ENCODE measurements around the gene CKB. TPM values are rescaled to one million over a fixed set of nuclear protein-coding genes. Genes with fewer than 3 reads are reported as not detected.

The CKB gene
- total RNA-seq, 1 donor from 2014 or later, result 178 TPM

- no peaks in the 10 kb centered on the region for H3K27me3 Mint-ChIP-seq (ENCODE audit: low read depth, unreplicated experiment)
- no peak overlapping the region for H3K4me3 Mint-ChIP-seq (ENCODE audit: unreplicated experiment)
- peaks cover 10% of the 10 kb centered on the region for H3K4me1 Mint-ChIP-seq (ENCODE audit: low read depth, unreplicated experiment)
- FAIRE-seq (no peak), DNase-seq (ENCODE audit: low read depth) (no peak)
- Histone ChIP-seq H3K9ac (ENCODE audit: low read length) (no peak overlapping the region), H3K27ac (ENCODE audit: low read depth, low read length) (no peak overlapping the region), H3K36me3 (ENCODE audit: insufficient read depth, low read length) (peaks cover 35% of the 10 kb centered on the region), H3K27me3 (ENCODE audit: insufficient read depth, low read length) (no peaks in the 10 kb centered on the region), H3K79me2 (ENCODE audit: insufficient read depth, low read length) (peaks cover 3% of the 10 kb centered on the region), H3K4me1 (ENCODE audit: insufficient read depth, low read length) (no peaks in the 10 kb centered on the region), H2AFZ (ENCODE audit: low read depth, low read length) (no peak overlapping the region), H3K4me3 (ENCODE audit: insufficient read depth, low read depth, low read length) (no peak overlapping the region), H3K9me3 (ENCODE audit: insufficient read depth, low read depth, low read length) (no peaks in the 10 kb centered on the region), H3K4me2 (ENCODE audit: low read length) (no peak overlapping the region), H4K20me1 (ENCODE audit: insufficient read depth, low read length) (peaks cover 24% of the 10 kb centered on the region)
- TF ChIP-seq CTCF (IDR thresholded peaks at IDR 0.05; ENCODE audit: insufficient read depth, low read depth, low read length) (no peak), EZH2 (IDR thresholded peaks at IDR 0.05; ENCODE audit: insufficient read depth, low read length) (no peak)
- peaks cover 32% of the 10 kb centered on the region for H3K36me3 Mint-ChIP-seq (ENCODE audit: low read depth, unreplicated experiment)
- no peaks in the 10 kb centered on the region for H3K9me3 Mint-ChIP-seq (ENCODE audit: unreplicated experiment)
- H3K27ac Mint-ChIP-seq (ENCODE audit: unreplicated experiment), result no peak overlapping the region
Measured at GRCh38 chr14:103476065-103476464, 46.6 kb downstream of the CKB start.

- peaks cover 21% of the 10 kb centered on the region for H4K20me1 ChIP-seq (ENCODE audit: insufficient read depth, low read length)
- H3K9ac ChIP-seq (ENCODE audit: low read length), result no peak overlapping the region
- no peak overlapping the region for H3K4me2 ChIP-seq (ENCODE audit: low read length)
- peaks cover 29% of the 10 kb centered on the region for H3K36me3 Mint-ChIP-seq (ENCODE audit: low read depth, unreplicated experiment)
- no peaks in the 10 kb centered on the region for H3K4me1 ChIP-seq (ENCODE audit: insufficient read depth, low read length)
- DNase-seq (ENCODE audit: low read depth), result no peak
- no peak overlapping the region for H3K4me3 ChIP-seq (ENCODE audit: insufficient read depth, low read depth, low read length)
- H3K27me3 ChIP-seq (ENCODE audit: insufficient read depth, low read length), result no peaks in the 10 kb centered on the region
- H3K9me3 ChIP-seq (ENCODE audit: insufficient read depth, low read depth, low read length), result no peaks in the 10 kb centered on the region
- no peak overlapping the region for H3K4me3 Mint-ChIP-seq (ENCODE audit: unreplicated experiment)
- H3K4me1 Mint-ChIP-seq (ENCODE audit: low read depth, unreplicated experiment), result peaks cover 8% of the 10 kb centered on the region
- H3K27ac ChIP-seq (ENCODE audit: low read depth, low read length), result no peak overlapping the region
- TF ChIP-seq CTCF (IDR thresholded peaks at IDR 0.05; ENCODE audit: insufficient read depth, low read depth, low read length) (no peak), EZH2 (IDR thresholded peaks at IDR 0.05; ENCODE audit: insufficient read depth, low read length) (no peak)
- H2AFZ ChIP-seq (ENCODE audit: low read depth, low read length), result no peak overlapping the region
- FAIRE-seq, result no peak
- H3K27me3 Mint-ChIP-seq (ENCODE audit: low read depth, unreplicated experiment), result no peaks in the 10 kb centered on the region
- H3K27ac Mint-ChIP-seq (ENCODE audit: unreplicated experiment), result peak overlapping the region; percentile 24
- H3K79me2 ChIP-seq (ENCODE audit: insufficient read depth, low read length), result peaks cover 3% of the 10 kb centered on the region
- peaks cover 33% of the 10 kb centered on the region for H3K36me3 ChIP-seq (ENCODE audit: insufficient read depth, low read length)
- H3K9me3 Mint-ChIP-seq (ENCODE audit: unreplicated experiment), result no peaks in the 10 kb centered on the region
Measured at GRCh38 chr14:103474893-103475292, 47.7 kb downstream of the CKB start.

- no peak for TF ChIP-seq CTCF (IDR thresholded peaks at IDR 0.05; ENCODE audit: insufficient read depth, low read depth, low read length)
- no peak for TF ChIP-seq EZH2 (IDR thresholded peaks at IDR 0.05; ENCODE audit: insufficient read depth, low read length)
- peak; percentile 12 for DNase-seq (ENCODE audit: low read depth)
- Histone ChIP-seq H2AFZ (ENCODE audit: low read depth, low read length) (no peak overlapping the region), H3K9ac (ENCODE audit: low read length) (no peak overlapping the region), H3K27me3 (ENCODE audit: insufficient read depth, low read length) (no peaks in the 10 kb centered on the region), H3K27ac (ENCODE audit: low read depth, low read length) (no peak overlapping the region), H3K4me2 (ENCODE audit: low read length) (no peak overlapping the region), H3K4me1 (ENCODE audit: insufficient read depth, low read length) (no peaks in the 10 kb centered on the region), H4K20me1 (ENCODE audit: insufficient read depth, low read length) (peaks cover 18% of the 10 kb centered on the region), H3K4me3 (ENCODE audit: insufficient read depth, low read depth, low read length) (no peak overlapping the region), H3K9me3 (ENCODE audit: insufficient read depth, low read depth, low read length) (no peaks in the 10 kb centered on the region), H3K79me2 (ENCODE audit: insufficient read depth, low read length) (no peaks in the 10 kb centered on the region), H3K36me3 (ENCODE audit: insufficient read depth, low read length) (peaks cover 38% of the 10 kb centered on the region)
- peaks cover 26% of the 10 kb centered on the region for H3K36me3 Mint-ChIP-seq (ENCODE audit: low read depth, unreplicated experiment)
- peaks cover 8% of the 10 kb centered on the region for H3K4me1 Mint-ChIP-seq (ENCODE audit: low read depth, unreplicated experiment)
- H3K27ac Mint-ChIP-seq (ENCODE audit: unreplicated experiment), result no peak overlapping the region
- no peaks in the 10 kb centered on the region for H3K27me3 Mint-ChIP-seq (ENCODE audit: low read depth, unreplicated experiment)
- no peak for FAIRE-seq
- H3K4me3 Mint-ChIP-seq (ENCODE audit: unreplicated experiment), result no peak overlapping the region
- H3K9me3 Mint-ChIP-seq (ENCODE audit: unreplicated experiment), result no peaks in the 10 kb centered on the region
Measured at GRCh38 chr14:103472939-103473338, 49.7 kb downstream of the CKB start.

Other genes starting within 250 kb of the CKB start
- gene EIF5, start 188.6 kb downstream of the CKB start, total RNA-seq, result 330 and 337 TPM in 2 replicates
- 111 and 124 TPM in 2 replicates for gene MARK3, start 137.4 kb downstream of the CKB start, total RNA-seq
- gene TRMT61A, start 6.4 kb upstream of the CKB start, total RNA-seq, result 11.9 and 12.4 TPM in 2 replicates
- gene BAG5, start 39.8 kb upstream of the CKB start, total RNA-seq, result 32.3 and 35.2 TPM in 2 replicates
- 56.2 TPM in 2 replicates for gene COA8, start 40.1 kb upstream of the CKB start, total RNA-seq
- gene KLC1, start 106.4 kb upstream of the CKB start, total RNA-seq, result 226 and 238 TPM in 2 replicates
- gene XRCC3, start 192.6 kb upstream of the CKB start, total RNA-seq, result 2.3 and 5.2 TPM in 2 replicates
- gene ZFYVE21, start 193.0 kb upstream of the CKB start, total RNA-seq, result 41.7 and 42.0 TPM in 2 replicates

Measured in astrocyte (in vitro differentiated cells and primary cell).